Cardiac muscle cell (in vitro differentiated cells and primary cell): Measurements from ENCODE around the gene RABL3. TPM values are rescaled to one million over a fixed set of nuclear protein-coding genes. Genes with fewer than 3 reads are reported as not detected.
A peak's percentile ranks its signal among the peaks of the same experiment; 100 is the strongest.
"Not testable (repeated sequence)": the region's sequence is repeated elsewhere in the genome, so short reads cannot be mapped to it uniquely, and the experiment has no call there.

Experiments used
- DNase-seq, 2 donors: peaks; one replicate each; pipeline versions ENCODE4 v3.0.0 to v3.0.0-alpha.2; 2010 to 2017; ENCODE audit warnings: low read depth in 1 of 2, low spot score in 1 of 2
- H3K27ac ChIP-seq: fragments of 200-600 bp; sonication (generic); 2 replicates; pipeline ENCODE4 v1.5.1; 2016
- H3K27me3 ChIP-seq: fragments of 200-600 bp; sonication (generic); 2 replicates; pipeline ENCODE4 v1.6.0; 2016; ENCODE audit warnings: control low read depth
- H3K36me3 ChIP-seq: fragments of 200-600 bp; sonication (generic); 2 replicates; pipeline ENCODE4 v1.5.1; 2016; ENCODE audit warnings: control low read depth
- H3K4me1 ChIP-seq: fragments of 200-600 bp; sonication (generic); 2 replicates; pipeline ENCODE4 v1.8.1; 2017; ENCODE audit warnings: low read depth, mild to moderate bottlenecking, mixed run types
- H3K4me3 ChIP-seq: fragments of 200-600 bp; sonication (generic); 2 replicates; pipeline ENCODE4 v1.5.1; 2016; ENCODE audit warnings: mild to moderate bottlenecking
- H3K9me3 ChIP-seq: fragments of 200-600 bp; sonication (generic); 2 replicates; pipeline ENCODE4 v1.5.1; 2017; ENCODE audit warnings: low read depth, mild to moderate bottlenecking, control low read depth
- CTCF ChIP-seq: IDR thresholded peaks from 2 replicates; pipeline ENCODE4 v1.5.1; 2012; ENCODE audit warnings: low read depth, mild to moderate bottlenecking, low read length
- polyA plus RNA-seq: library from polyadenylated mRNA; unstranded; fragments of >200 nt; fragmentation: Nextera tagmentation; extraction: Ambion mirVana; gene quantifications from 2 replicates; pipeline ENCODE4 v1.2.1, GENCODE V29; 2016
- total RNA-seq: library from RNA; depleted of rRNA; stranded (reverse); fragments of >200 nt; gene quantifications from 2 replicates; pipeline ENCODE4 v1.2.3, GENCODE V29; 2016

RABL3 gene
- total and polyA plus RNA-seq, 2 experiments from 2014 or later: 12.5 to 22.3 TPM

GRCh38 chr3:120642368-120642948 lies 99.9 kb downstream of the RABL3 start:
- TF ChIP-seq CTCF: peak; percentile 22
- Histone ChIP-seq H3K4me3 (no peak overlapping the region), H3K9me3 (no peaks in the 10 kb centered on the region), H3K27me3 (no peaks in the 10 kb centered on the region), H3K36me3 (no peaks in the 10 kb centered on the region), H3K27ac (no peak overlapping the region), H3K4me1 (peaks cover 3% of the 10 kb centered on the region)
- DNase-seq: peak in 1 of 2 donors; percentile 85

DNA sequence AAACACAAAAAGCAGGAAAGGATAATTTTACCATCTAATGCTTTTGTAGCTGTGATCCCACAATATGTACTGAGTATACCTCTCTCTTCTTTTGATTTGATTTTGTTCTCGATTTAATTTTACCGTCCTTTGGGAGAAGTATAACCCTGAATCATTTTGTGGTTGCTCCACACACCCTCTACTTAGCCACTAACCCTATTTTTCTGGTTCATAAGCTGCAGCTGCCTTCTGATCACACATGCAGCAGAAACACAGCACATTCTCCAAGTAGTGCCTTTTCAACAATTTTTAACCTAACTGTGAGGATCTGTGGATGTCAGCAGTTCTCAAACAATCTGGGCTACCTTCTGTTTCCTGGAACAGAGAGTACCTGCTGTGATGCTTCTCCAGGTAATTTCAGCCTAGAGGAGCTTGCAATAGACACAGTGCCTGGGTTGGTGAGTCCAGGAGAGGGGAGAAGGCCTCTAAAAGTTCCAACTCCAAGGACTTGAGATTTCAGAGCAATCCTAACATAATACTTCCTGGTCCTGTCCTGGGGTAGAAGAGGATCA lies 100.5 kb downstream of the RABL3 start:
- Histone ChIP-seq H3K4me1 (peaks cover under 1% of the 10 kb centered on the region), H3K36me3 (no peaks in the 10 kb centered on the region), H3K27ac (no peak overlapping the region), H3K9me3 (no peaks in the 10 kb centered on the region), H3K4me3 (no peak overlapping the region), H3K27me3 (no peaks in the 10 kb centered on the region)
- no peak for TF ChIP-seq CTCF
- DNase-seq: no peak

DNA sequence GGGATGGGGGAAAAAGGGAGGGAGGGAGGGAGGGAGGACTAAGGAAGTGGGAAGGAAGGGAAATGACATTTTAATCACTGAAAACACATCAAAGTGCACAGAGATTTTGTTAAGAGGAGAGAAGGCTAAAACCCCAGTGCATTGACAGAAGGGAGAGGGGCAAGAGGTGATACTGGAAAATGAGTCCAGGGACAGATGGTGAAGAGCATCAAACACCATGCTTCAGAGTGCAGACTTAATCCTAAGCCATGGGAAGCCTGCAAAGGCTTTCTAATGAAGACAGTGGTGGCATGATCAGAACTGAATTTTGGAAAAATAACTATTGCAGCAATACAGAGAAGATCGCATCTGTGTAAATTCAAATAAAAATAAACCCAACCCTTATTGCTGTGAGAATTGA lies 102.1 kb downstream of the RABL3 start:
- Histone ChIP-seq H3K9me3 (no peaks in the 10 kb centered on the region), H3K36me3 (no peaks in the 10 kb centered on the region), H3K27ac (no peak overlapping the region), H3K4me1 (no peaks in the 10 kb centered on the region), H3K27me3 (no peaks in the 10 kb centered on the region), H3K4me3 (no peak overlapping the region)
- no peak for DNase-seq
- no peak for TF ChIP-seq CTCF

- not testable (repeated sequence) for DNase-seq, H3K4me3 ChIP-seq, H3K27me3 ChIP-seq, H3K9me3 ChIP-seq, H3K4me1 ChIP-seq, H3K36me3 ChIP-seq, H3K27ac ChIP-seq
Measured at GRCh38 chr3:120638820-120639219, 103.5 kb downstream of the RABL3 start.

DNA sequence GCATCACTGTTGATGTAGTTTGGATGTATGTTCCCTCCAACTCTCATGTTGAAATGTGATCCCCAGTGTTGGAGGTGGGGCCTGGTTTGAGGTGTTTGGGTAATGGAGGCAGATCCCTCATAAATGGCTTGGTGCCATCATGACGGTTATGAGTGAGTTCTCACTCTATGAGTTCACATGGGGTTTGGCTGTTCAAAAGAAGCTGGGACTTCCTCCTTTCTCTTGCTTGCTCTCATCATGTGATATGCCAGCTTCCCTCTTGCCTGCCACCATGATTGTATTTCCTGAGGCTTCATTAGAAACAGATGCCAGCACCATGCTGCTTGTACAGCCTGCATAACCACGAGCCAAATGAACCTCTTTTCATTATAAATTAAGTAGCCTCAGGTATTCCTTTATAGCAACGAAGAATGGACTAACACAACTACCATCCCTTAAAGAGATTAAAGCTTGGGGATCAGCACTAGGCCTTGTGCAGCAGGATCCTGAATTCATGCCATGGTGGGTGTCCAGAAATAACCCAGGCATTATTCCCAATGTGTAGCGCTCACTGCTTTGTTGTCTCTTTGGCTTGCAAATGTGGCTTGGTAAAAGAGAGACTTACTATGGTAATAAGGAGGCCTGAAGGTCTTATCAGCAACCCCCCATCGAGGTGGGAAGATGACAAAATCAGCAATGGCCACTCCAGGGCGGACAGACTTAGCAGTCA lies 104.3 kb downstream of the RABL3 start:
- Histone ChIP-seq H3K27ac (no peak overlapping the region), H3K27me3 (no peaks in the 10 kb centered on the region), H3K4me3 (no peak overlapping the region), H3K36me3 (no peaks in the 10 kb centered on the region), H3K4me1 (no peaks in the 10 kb centered on the region), H3K9me3 (no peaks in the 10 kb centered on the region)
- no peak for TF ChIP-seq CTCF
- DNase-seq: no peak

- Histone ChIP-seq H3K27me3 (no peaks in the 10 kb centered on the region), H3K4me3 (no peak overlapping the region), H3K27ac (no peak overlapping the region), H3K4me1 (no peaks in the 10 kb centered on the region), H3K36me3 (no peaks in the 10 kb centered on the region), H3K9me3 (no peaks in the 10 kb centered on the region)
- no peak for TF ChIP-seq CTCF
- no peak for DNase-seq
Measured at GRCh38 chr3:120636795-120637401, 105.4 kb downstream of the RABL3 start.
